Glutamatergic neuron (in vitro differentiated cells): ENCODE measurements around the gene CCDC32. TPM values are rescaled to one million over a fixed set of nuclear protein-coding genes. Genes with fewer than 3 reads are reported as not detected.

ENCODE experiments used
- DNase-seq: peaks from one replicate; pipeline ENCODE4 v3.0.0; 2022
- H3K27ac Mint-ChIP-seq: one replicate; pipeline ENCODE4 v1.8.0; 2020; ENCODE audit warnings: mild to moderate bottlenecking, mixed read lengths, inconsistent platforms; ENCODE audit not compliant: unreplicated experiment
- H3K27me3 Mint-ChIP-seq: one replicate; pipeline ENCODE4 v1.8.0; 2020; ENCODE audit warnings: mild to moderate bottlenecking, moderate library complexity, mixed read lengths, inconsistent platforms; ENCODE audit not compliant: unreplicated experiment
- H3K36me3 Mint-ChIP-seq: one replicate; pipeline ENCODE4 v1.8.0; 2020; ENCODE audit warnings: mild to moderate bottlenecking, mixed read lengths, inconsistent platforms; ENCODE audit not compliant: unreplicated experiment
- H3K4me1 Mint-ChIP-seq: one replicate; pipeline ENCODE4 v1.8.0; 2020; ENCODE audit warnings: mild to moderate bottlenecking, low read depth, mixed read lengths, inconsistent platforms; ENCODE audit not compliant: unreplicated experiment
- H3K4me3 Mint-ChIP-seq: one replicate; pipeline ENCODE4 v1.8.0; 2020; ENCODE audit warnings: mild to moderate bottlenecking, mixed read lengths, inconsistent platforms; ENCODE audit not compliant: unreplicated experiment
- H3K9me3 Mint-ChIP-seq: one replicate; pipeline ENCODE4 v1.8.0; 2020; ENCODE audit warnings: mild to moderate bottlenecking, moderate library complexity, mixed read lengths, inconsistent platforms; ENCODE audit not compliant: unreplicated experiment
- total RNA-seq: library from RNA; stranded (reverse); fragmentation: NEBNext Ultra II Directional; extraction: Animal tissue kit (Norgen Biotek cat#: 25700); gene quantifications from one replicate; pipeline ENCODE4 v1.2.1, GENCODE V29; 2021; ENCODE audit not compliant: unreplicated experiment
- TF ChIP-seq, protein P1 (sequence below): fragments of 200-600 bp; sonication (generic); IDR thresholded peaks from one replicate; pipeline ENCODE4 v1.5.0; 2021; ENCODE audit not compliant: partially characterized antibody, unreplicated experiment

Gene CCDC32
- total RNA-seq, 1 donor from 2014 or later: 21.4 TPM

DNA sequence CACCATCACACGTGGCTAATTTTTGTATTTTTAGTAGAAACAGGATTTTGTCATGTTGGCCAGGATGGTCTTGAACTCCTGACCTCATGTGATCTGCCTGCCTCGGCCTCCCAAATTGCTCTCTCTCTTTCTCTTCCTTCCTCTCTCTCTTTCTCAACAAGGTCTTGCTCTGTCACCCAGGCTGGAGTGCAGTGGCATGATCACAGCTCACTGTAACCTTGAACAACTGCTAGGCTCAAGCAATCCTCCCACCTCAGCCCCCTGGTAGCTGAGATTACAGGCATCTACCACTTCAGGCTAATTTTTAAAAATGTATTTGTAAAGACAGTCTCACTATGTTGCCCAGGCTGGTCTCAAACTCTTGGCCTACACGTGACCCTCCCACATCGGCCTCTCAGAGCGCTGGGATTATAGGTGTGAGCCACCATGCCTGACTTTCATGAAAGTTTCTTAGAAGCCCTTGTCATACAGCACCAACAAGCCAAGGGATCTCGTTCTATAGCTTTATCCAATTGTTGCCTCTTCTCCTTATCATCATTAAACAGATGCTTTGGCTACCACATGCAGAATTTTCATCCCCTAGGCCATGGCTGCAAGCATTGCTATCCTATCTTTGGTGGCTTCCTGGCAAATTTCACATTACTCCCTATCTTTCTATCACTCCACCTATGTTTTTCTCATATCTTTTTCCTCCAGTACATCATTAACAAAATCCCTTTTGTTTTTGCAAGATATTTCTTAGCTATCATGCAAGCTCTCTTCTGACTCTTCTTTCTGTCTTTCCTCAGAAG, 5.7 kb downstream of the CCDC32 start:
- Mint-ChIP-seq H3K27me3 (no peaks in the 10 kb centered on the region), H3K27ac (no peak overlapping the region), H3K9me3 (no peaks in the 10 kb centered on the region), H3K36me3 (no peaks in the 10 kb centered on the region), H3K4me1 (peaks cover 10% of the 10 kb centered on the region), H3K4me3 (no peak overlapping the region)
- no peak for DNase-seq
- TF ChIP-seq, protein P1, sequence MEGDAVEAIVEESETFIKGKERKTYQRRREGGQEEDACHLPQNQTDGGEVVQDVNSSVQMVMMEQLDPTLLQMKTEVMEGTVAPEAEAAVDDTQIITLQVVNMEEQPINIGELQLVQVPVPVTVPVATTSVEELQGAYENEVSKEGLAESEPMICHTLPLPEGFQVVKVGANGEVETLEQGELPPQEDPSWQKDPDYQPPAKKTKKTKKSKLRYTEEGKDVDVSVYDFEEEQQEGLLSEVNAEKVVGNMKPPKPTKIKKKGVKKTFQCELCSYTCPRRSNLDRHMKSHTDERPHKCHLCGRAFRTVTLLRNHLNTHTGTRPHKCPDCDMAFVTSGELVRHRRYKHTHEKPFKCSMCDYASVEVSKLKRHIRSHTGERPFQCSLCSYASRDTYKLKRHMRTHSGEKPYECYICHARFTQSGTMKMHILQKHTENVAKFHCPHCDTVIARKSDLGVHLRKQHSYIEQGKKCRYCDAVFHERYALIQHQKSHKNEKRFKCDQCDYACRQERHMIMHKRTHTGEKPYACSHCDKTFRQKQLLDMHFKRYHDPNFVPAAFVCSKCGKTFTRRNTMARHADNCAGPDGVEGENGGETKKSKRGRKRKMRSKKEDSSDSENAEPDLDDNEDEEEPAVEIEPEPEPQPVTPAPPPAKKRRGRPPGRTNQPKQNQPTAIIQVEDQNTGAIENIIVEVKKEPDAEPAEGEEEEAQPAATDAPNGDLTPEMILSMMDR: no peak

DNA sequence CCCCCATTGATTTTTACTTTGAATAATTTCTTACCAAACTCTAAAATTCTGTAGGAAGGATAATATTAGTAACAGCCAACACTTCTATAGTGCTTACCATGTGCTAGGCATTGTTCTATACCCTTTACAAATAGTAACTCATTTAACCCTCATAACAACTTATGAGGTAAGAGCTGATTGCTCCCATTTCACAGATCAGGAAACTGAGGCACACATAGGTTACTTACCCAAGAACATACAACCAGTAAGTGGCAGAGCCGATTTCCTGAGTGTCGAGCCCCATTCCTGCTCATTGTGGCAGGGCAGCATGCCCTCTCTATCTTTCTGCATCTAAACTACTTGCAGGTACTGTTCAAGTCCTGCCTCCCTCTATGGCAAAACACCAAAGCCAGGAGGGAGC, 9.0 kb downstream of the CCDC32 start:
- H3K27ac Mint-ChIP-seq: no peak overlapping the region

DNA sequence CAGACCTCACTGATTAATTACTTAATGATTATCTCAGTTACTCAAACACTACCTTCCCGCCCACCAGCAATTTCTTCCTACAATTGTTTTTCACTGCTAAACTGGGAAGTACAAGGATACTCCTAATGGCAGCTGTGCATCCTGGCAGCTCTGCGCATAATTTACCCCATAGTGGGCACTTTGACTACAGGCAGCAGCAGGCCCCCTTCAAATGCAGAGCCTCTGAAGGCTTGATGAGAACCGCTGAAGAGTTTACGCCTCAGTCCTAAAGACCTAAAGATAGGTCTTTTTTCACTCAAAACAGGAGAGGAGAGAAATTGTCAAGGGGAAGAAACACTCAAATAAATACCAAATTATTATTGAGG, 10.7 kb downstream of the CCDC32 start:
- peaks cover 16% of the 10 kb centered on the region for H3K4me1 Mint-ChIP-seq
- peak overlapping the region; percentile 65 for H3K4me3 Mint-ChIP-seq
- peaks cover 6% of the 10 kb centered on the region for H3K27me3 Mint-ChIP-seq
- DNase-seq: no peak
- TF ChIP-seq, protein P1: no peak
- H3K27ac Mint-ChIP-seq: peak overlapping the region; percentile 66
- peaks cover 8% of the 10 kb centered on the region for H3K9me3 Mint-ChIP-seq
- H3K36me3 Mint-ChIP-seq: no peaks in the 10 kb centered on the region

More for the DNA sequence above, 9.0 kb downstream of the CCDC32 start:
- H3K4me3 Mint-ChIP-seq: no peak overlapping the region
- no peaks in the 10 kb centered on the region for H3K36me3 Mint-ChIP-seq
- peaks cover 8% of the 10 kb centered on the region for H3K9me3 Mint-ChIP-seq
- H3K27me3 Mint-ChIP-seq: peaks cover 6% of the 10 kb centered on the region
- H3K4me1 Mint-ChIP-seq: peaks cover 16% of the 10 kb centered on the region
- TF ChIP-seq, protein P1: no peak
- no peak for DNase-seq

DNA sequence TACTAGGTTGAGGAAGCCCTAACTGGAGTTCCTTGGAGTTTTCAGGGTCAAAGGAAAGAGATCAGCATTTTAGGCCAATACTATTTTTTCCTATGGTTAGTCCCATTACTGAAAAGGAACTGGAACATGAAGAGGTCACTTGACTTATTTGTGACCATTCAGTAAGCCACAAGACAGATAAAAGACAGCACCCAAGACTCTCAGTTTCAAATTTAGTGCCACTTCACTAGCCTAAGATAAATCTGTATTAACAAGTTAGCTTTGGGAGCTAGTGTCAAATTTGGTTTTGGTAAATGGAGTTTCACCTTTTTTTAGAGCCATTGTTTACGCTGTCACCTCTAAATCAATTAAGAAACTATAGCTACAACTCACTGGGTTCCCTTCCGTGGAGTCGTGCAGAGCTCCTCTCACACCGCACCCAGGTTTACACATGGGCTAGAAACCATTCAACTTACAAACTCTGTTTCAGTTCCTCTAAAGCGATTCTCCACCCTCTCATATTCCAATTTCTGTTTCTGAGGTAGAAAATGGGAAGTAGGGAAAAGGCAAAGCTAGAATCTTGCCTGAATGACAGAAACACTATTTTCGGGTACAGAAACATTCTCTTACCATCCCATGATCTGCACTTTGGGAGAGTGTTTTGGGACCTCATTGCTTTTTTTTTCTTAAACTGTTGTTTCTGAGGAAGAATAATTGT, 14.4 kb downstream of the CCDC32 start:
- Mint-ChIP-seq H3K4me3 (no peak overlapping the region), H3K27me3 (peaks cover 6% of the 10 kb centered on the region)

More for the DNA sequence above, 14.4 kb downstream of the CCDC32 start:
- peaks cover 8% of the 10 kb centered on the region for H3K9me3 Mint-ChIP-seq
- no peak for DNase-seq
- no peak overlapping the region for H3K27ac Mint-ChIP-seq
- TF ChIP-seq, protein P1: no peak
- no peaks in the 10 kb centered on the region for H3K36me3 Mint-ChIP-seq
- peaks cover 16% of the 10 kb centered on the region for H3K4me1 Mint-ChIP-seq
